H1 (cell line): ENCODE data around the gene ZNF462. TPM values are rescaled to one million over a fixed set of nuclear protein-coding genes. Genes with fewer than 3 reads are reported as not detected.

ENCODE experiments used
- ASH2L ChIP-seq: fragments of 200-600, 300-600 bp; sonication (generic); IDR thresholded peaks from one replicate; pipeline ENCODE4 v1.7.1; 2017; ENCODE audit warnings: low read length
- ATF2 ChIP-seq: IDR thresholded peaks from 2 replicates; pipeline ENCODE4 v1.6.1; 2012; ENCODE audit warnings: low read length, inconsistent platforms
- CHD7 ChIP-seq: fragments of 300-600 bp; sonication (generic); IDR thresholded peaks from 2 replicates; pipeline ENCODE4 v1.7.1; 2012; ENCODE audit warnings: low read length, moderate library complexity, mild to moderate bottlenecking, inconsistent platforms; ENCODE audit not compliant: insufficient replicate concordance
- E2F6 ChIP-seq: IDR thresholded peaks from 2 replicates; pipeline ENCODE4 v1.6.1; 2012; ENCODE audit warnings: inconsistent platforms
- GABPA ChIP-seq: IDR thresholded peaks from 2 replicates; pipeline ENCODE4 v1.6.1; 2011; ENCODE audit warnings: mild to moderate bottlenecking, low read length, moderate library complexity, borderline replicate concordance; ENCODE audit not compliant: insufficient read depth
- MAFK ChIP-seq: IDR thresholded peaks from 2 replicates; pipeline ENCODE4 v1.6.1; 2012; ENCODE audit warnings: low read depth, mild to moderate bottlenecking, improper control_type of control experiment, low read length
- SAP30 ChIP-seq: fragments of 300-600 bp; sonication (generic); IDR thresholded peaks from 2 replicates; pipeline ENCODE4 v1.7.1; 2012; ENCODE audit warnings: low read length, moderate library complexity, mild to moderate bottlenecking, inconsistent platforms; ENCODE audit not compliant: insufficient read depth, insufficient replicate concordance
- SIRT6 ChIP-seq: IDR thresholded peaks from one replicate; pipeline ENCODE4 v1.7.1; 2012; ENCODE audit warnings: low read length, inconsistent platforms
- TBP ChIP-seq: IDR thresholded peaks from 2 replicates; pipeline ENCODE4 v1.6.1; 2011; ENCODE audit warnings: low read depth, low read length, improper control_type of control experiment
- TEAD4 ChIP-seq: IDR thresholded peaks from 2 replicates; pipeline ENCODE4 v1.6.1; 2012; ENCODE audit warnings: low read depth, low read length, inconsistent platforms, mixed read lengths
- polyA plus RNA-seq, 7 experiments: library from polyadenylated mRNA; depleted of rRNA in 3 of 7; stranded (reverse) in 5 of 7; unstranded in 2 of 7; fragments of >200 nt in 5 of 7; fragments of 200-250 nt in 2 of 7; gene quantifications; 1 replicate in 5 of 7; 2 replicates in 1 of 7; 4 replicates in 1 of 7; pipeline versions ENCODE4 v1.2.1 to v1.2.3, GENCODE V29; 2011 to 2013; ENCODE audit warnings: missing spikeins in 2 of 7, mixed read lengths in 2 of 7
- total RNA-seq: library from RNA; stranded (reverse); fragmentation: NEBNext Ultra II Directional; extraction: Animal tissue kit (Norgen Biotek cat#: 25700); gene quantifications from 2 replicates; pipeline ENCODE4 v1.2.1, GENCODE V29; 2021

Gene ZNF462
- total and polyA plus RNA-seq, 2 of the 8 experiments (the other 6 are each of a cell fraction or from before 2014, with no cell fraction given): 30.0 to 163 TPM

- TF ChIP-seq CHD7: no peak
- no peak for TF ChIP-seq E2F6
- no peak for TF ChIP-seq TEAD4
- no peak for TF ChIP-seq TBP
- TF ChIP-seq GABPA: no peak
- no peak for TF ChIP-seq SAP30
- TF ChIP-seq ATF2: no peak
- TF ChIP-seq SIRT6: no peak
- no peak for TF ChIP-seq ASH2L
- TF ChIP-seq MAFK: no peak
Measured at GRCh38 chr9:106982636-106983035, 119.7 kb downstream of the ZNF462 start (continued).
